Measurements from ENCODE around the gene CENPA.

CENPA gene

DNA sequence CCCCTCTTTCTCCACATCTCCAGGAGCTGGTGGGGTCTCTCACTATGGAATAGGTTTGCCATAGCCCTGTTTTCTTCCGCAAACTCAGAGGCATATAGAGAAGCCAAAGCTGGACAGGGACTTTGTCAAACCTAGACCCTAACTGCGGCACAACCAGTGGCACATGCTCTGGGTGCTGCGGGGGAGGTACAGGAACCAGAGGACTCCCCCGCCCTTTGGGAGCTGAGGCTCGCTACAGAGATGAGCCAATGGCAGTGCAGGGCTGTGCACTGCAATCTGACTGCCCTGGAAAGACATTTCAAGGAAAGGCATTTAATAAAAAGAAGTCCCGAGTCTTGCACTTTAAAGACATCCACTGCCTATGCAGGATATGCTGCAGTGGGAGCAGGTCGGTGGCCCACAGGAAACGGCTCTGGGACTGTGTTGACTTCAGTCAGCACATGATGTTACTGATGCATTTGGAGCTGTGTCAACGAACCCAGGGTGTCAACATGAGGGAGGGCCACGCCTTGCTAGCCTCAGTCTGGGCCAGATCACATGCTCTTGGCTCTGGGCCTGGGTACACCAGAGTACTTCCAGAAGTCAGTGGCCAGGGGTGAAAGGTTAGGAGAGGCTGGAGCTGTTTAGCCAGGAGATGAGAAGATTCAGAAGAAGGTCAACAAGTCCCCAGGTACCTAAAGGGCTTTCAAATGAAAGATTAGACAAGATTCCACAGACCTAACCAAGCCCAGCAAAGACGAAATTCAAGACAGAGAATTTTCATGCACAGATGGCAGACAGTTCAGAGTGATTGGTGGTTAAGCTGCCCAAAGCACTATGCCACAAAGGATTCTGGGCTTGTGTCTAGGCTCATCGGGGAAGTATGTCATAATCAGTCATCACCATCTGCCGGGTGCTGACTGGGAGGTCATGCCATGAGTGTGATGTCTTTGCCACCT, 13.5 kb upstream of the CENPA start:
- Histone ChIP-seq H3K9me3 (ENCODE audit: control insufficient read depth, low read length) (no peaks in the 10 kb centered on the region), H3K4me3 (ENCODE audit: extremely low read depth, insufficient read depth, low read length, poor library complexity, severe bottlenecking) (no peak overlapping the region), H3K27ac (ENCODE audit: low read depth, low read length, severe bottlenecking) (no peak overlapping the region), H3K4me1 (ENCODE audit: control insufficient read depth, insufficient read depth, low read length, poor library complexity, severe bottlenecking) (peaks cover 7% of the 10 kb centered on the region), H3K36me3 (ENCODE audit: control insufficient read depth, insufficient read depth, low read length) (peaks cover 52% of the 10 kb centered on the region)
- 92% methylated on average over 12 to 13 of the region's 13 CpGs for WGBS, 2 experiments (ENCODE audit: insufficient coverage in 2 of 2)

DNA sequence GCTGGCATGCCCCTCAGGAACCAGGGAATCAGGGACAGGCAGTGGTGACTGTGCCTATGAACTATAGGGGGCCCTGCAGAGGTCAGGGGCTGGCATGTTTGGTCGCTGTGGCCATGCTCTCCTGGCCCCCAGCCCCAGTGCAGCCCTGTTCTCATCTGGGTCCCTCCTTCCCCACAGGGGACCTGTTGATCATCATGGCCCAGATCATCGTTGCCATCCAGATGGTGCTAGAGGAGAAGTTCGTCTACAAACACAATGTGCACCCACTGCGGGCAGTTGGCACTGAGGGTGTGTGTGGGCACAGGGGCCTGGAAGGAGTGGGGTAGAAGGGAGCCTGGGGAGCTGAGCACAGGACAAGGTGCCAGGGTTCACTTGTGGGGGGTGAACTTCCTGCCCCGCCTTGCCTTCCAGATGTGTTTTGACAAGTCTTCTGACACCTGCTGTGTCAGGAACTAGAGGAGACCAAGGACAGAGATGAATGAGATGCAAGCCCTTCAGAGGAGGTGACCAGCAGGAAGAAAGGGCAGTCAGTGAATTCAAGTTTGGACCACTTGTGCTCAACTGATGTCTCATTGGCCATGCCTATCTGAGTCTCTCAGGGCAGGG, 9.6 kb upstream of the CENPA start:
- Histone ChIP-seq H3K9me3 (ENCODE audit: control insufficient read depth, low read length) (no peaks in the 10 kb centered on the region), H3K36me3 (ENCODE audit: control insufficient read depth, insufficient read depth, low read length) (peaks cover 78% of the 10 kb centered on the region), H3K4me1 (ENCODE audit: control insufficient read depth, insufficient read depth, low read length, poor library complexity, severe bottlenecking) (no peaks in the 10 kb centered on the region), H3K27ac (ENCODE audit: low read depth, low read length, severe bottlenecking) (no peak overlapping the region), H3K4me3 (ENCODE audit: extremely low read depth, insufficient read depth, low read length, poor library complexity, severe bottlenecking) (no peak overlapping the region)
- WGBS, 2 experiments (ENCODE audit: insufficient coverage in 2 of 2) = 71 to 91% methylated on average over 1 to 5 of the region's 5 CpGs

DNA sequence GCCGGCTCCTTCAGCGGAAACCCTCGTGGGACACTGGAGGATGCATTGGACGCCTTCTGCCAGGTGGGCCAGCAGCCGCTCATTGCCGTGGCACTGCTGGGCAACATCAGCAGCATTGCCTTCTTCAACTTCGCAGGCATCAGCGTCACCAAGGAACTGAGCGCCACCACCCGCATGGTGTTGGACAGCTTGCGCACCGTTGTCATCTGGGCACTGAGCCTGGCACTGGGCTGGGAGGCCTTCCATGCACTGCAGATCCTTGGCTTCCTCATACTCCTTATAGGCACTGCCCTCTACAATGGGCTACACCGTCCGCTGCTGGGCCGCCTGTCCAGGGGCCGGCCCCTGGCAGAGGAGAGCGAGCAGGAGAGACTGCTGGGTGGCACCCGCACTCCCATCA, 7.8 kb upstream of the CENPA start:
- 95 to 97% methylated on average over 15 to 18 of the region's 18 CpGs for WGBS, 2 experiments (ENCODE audit: insufficient coverage in 2 of 2)
- Histone ChIP-seq H3K27ac (ENCODE audit: low read depth, low read length, severe bottlenecking) (no peak overlapping the region), H3K36me3 (ENCODE audit: control insufficient read depth, insufficient read depth, low read length) (peaks cover 77% of the 10 kb centered on the region), H3K4me3 (ENCODE audit: extremely low read depth, insufficient read depth, low read length, poor library complexity, severe bottlenecking) (no peak overlapping the region), H3K4me1 (ENCODE audit: control insufficient read depth, insufficient read depth, low read length, poor library complexity, severe bottlenecking) (no peaks in the 10 kb centered on the region), H3K9me3 (ENCODE audit: control insufficient read depth, low read length) (no peaks in the 10 kb centered on the region)

DNA sequence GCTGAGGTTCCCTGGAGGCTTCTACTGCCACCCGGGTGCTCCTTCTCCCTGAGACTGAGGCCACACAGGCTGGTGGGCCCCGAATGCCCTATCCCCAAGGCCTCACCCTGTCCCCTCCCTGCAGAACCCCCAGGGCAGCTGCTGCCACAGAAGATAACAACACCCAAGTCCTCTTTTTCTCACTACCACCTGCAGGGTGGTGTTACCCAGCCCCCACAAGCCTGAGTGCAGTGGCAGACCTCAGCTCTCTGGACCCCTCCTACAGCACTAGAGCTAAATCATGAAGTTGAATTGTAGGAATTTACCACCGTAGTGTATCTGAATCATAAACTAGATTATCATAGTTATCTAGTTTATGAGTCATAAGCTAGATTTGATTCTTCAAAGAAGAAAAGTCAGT, 7.3 kb upstream of the CENPA start:
- WGBS, 2 experiments (ENCODE audit: insufficient coverage in 2 of 2) = 96 to 100% methylated on average over 1 to 2 of the region's 3 CpGs

DNA sequence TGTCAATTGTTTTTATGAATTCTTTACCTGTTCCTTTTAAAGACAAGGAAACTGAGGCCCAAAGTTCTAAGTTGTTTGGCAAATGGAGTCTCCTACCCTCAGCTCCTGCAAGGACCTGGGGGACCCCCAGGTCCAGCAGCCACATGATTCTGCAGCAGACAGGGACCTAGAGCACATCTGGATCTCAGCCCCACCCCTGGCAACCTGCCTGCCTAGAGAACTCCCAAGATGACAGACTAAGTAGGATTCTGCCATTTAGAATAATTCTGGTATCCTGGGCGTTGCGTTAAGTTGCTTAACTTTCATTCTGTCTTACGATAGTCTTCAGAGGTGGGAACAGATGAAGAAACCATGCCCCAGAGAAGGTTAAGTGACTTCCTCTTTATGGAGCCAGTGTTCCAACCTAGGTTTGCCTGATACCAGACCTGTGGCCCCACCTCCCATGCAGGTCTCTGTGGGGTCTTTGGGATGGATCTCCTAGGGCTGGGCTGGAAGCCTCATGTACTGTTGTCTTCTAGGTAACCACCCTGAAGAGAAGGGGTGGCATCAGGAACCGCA, 5.6 kb upstream of the CENPA start:
- WGBS, 2 experiments (ENCODE audit: insufficient coverage in 2 of 2) = 92 to 96% methylated on average over 4 of the region's 4 CpGs
- Histone ChIP-seq H3K9me3 (ENCODE audit: control insufficient read depth, low read length) (no peaks in the 10 kb centered on the region), H3K4me3 (ENCODE audit: extremely low read depth, insufficient read depth, low read length, poor library complexity, severe bottlenecking) (no peak overlapping the region), H3K4me1 (ENCODE audit: control insufficient read depth, insufficient read depth, low read length, poor library complexity, severe bottlenecking) (no peaks in the 10 kb centered on the region), H3K36me3 (ENCODE audit: control insufficient read depth, insufficient read depth, low read length) (peaks cover 61% of the 10 kb centered on the region), H3K27ac (ENCODE audit: low read depth, low read length, severe bottlenecking) (no peak overlapping the region)

More for the DNA sequence above, 7.3 kb upstream of the CENPA start:
- no peak overlapping the region for H3K4me3 ChIP-seq (ENCODE audit: extremely low read depth, insufficient read depth, low read length, poor library complexity, severe bottlenecking)
- no peaks in the 10 kb centered on the region for H3K9me3 ChIP-seq (ENCODE audit: control insufficient read depth, low read length)
- H3K36me3 ChIP-seq (ENCODE audit: control insufficient read depth, insufficient read depth, low read length) = peaks cover 76% of the 10 kb centered on the region
- H3K4me1 ChIP-seq (ENCODE audit: control insufficient read depth, insufficient read depth, low read length, poor library complexity, severe bottlenecking) = no peaks in the 10 kb centered on the region
- no peak overlapping the region for H3K27ac ChIP-seq (ENCODE audit: low read depth, low read length, severe bottlenecking)

DNA sequence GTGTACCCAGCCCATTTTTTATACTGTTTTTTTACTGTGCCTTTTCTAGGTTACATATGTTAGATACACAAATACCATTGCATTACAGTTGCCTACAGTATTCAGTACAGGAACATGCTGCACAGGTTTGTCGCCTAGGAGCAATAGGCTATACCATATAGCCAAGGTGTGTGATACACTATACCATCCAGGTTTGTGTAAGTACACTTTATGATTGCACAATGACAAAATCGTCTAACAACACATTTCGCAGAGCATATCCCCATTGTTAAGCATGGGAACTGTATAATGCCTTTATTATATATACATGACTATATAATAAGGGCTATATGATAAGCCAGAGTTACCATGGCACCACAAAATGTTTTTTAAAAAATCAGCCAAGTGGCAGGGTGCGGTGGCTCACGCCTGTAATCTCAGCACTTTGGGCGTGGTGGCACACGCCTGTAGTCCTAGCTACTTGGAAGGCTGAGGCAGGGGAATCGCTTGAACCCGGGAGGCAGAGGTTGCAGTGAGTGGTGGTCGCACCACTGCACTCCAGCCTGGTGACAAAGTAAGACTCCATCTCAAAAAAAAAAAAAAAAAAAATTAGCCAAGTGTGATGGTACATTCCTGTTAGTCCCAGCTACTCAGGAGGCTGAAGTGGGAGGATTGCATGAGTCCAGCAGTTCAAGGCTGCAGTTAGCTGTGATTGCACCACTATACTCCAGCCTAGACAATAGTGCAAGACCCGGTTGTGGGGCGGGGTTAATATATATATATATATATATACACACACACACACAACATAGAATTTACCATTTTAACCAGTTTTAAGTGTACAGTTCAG, 2.8 kb upstream of the CENPA start:
- no peak overlapping the region for H3K4me3 ChIP-seq (ENCODE audit: extremely low read depth, insufficient read depth, low read length, poor library complexity, severe bottlenecking)

DNA sequence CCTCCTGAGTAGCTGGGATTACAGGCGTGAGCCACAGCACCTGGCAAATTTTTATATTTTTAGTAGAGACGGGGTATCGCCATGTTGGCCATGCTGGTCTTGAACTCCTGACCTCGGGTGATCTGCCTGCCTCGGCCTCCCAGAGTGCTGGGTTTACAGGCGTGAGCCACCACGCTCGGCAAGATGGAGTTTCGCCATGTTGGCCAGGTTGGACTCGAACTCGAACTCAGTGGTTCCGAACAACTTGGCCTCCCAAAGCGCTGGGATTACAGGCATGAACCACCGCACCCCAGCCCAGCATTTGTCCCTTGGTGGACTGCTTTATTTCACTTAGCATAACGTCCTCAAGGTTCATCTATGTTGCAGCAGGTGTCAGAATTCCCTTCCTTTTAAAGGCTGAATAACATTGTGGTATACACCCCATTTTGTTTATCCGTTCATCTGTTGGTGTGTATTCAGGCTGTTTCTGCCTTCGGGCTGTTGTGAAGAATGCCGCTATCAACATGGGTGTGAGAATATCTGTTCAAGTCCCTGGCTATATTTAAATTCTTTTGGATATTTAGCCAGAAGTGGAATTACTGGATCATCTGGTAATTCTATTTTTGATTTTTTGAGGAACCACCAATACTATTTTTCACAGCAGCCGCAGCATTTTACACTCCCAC, 1.2 kb upstream of the CENPA start:
- Histone ChIP-seq H3K4me1 (ENCODE audit: control insufficient read depth, insufficient read depth, low read length, poor library complexity, severe bottlenecking) (no peaks in the 10 kb centered on the region), H3K4me3 (ENCODE audit: extremely low read depth, insufficient read depth, low read length, poor library complexity, severe bottlenecking) (no peak overlapping the region), H3K36me3 (ENCODE audit: control insufficient read depth, insufficient read depth, low read length) (peaks cover 42% of the 10 kb centered on the region), H3K9me3 (ENCODE audit: control insufficient read depth, low read length) (peaks cover 9% of the 10 kb centered on the region), H3K27ac (ENCODE audit: low read depth, low read length, severe bottlenecking) (peak overlapping the region; percentile 89)
- WGBS, 2 experiments (ENCODE audit: insufficient coverage in 2 of 2) = 97 to 98% methylated on average over 15 to 17 of the region's 19 CpGs

More for the DNA sequence above, 2.8 kb upstream of the CENPA start:
- no peaks in the 10 kb centered on the region for H3K4me1 ChIP-seq (ENCODE audit: control insufficient read depth, insufficient read depth, low read length, poor library complexity, severe bottlenecking)
- 90 to 92% methylated on average over 6 to 8 of the region's 12 CpGs for whole genome bisulfite sequencing, 2 experiments (ENCODE audit: insufficient coverage in 2 of 2)
- H3K9me3 ChIP-seq (ENCODE audit: control insufficient read depth, low read length) = no peaks in the 10 kb centered on the region
- peaks cover 39% of the 10 kb centered on the region for H3K36me3 ChIP-seq (ENCODE audit: control insufficient read depth, insufficient read depth, low read length)
- H3K27ac ChIP-seq (ENCODE audit: low read depth, low read length, severe bottlenecking) = no peak overlapping the region

DNA sequence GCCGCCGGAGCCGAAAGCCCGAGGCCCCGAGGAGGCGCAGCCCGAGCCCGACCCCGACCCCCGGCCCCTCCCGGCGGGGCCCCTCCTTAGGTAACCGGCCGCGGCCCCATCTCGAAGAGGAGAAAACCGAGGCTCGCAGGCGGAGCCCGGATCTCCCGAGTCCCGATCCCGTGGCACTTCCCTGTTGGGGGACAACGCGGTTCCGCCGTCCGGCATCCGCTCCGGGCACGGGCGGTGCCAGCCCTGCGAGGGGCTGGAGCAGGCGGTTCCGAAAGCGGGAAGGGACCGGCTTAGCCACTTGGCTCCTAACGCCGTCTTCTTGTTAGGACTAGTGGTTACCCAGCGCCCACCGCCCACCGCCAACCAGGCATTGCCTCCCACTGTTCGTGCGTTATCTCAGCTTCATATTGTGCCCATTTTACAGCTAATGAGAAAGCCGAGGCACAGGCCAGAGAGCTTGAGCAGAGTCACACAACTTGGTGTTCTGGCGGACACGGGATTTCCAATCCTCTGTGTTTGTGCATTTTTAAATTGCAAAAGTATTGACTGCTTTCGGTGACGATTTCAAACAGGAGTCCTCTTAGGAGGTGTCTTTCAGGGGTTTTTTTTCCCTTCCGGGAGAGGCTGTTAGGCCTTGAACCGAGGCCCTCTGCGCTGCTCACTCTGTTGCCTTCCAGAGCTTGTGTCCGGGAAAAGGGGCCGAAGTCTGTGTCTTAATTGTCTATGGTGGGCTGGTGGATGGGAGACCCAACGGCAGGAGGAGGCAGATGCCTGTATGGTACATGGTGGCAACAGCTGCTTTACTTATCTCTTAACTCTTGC, 562 bp downstream of the CENPA start:
- Histone ChIP-seq H3K4me3 (ENCODE audit: extremely low read depth, insufficient read depth, low read length, poor library complexity, severe bottlenecking) (peak overlapping the region; percentile 88), H3K9me3 (ENCODE audit: control insufficient read depth, low read length) (peaks cover 17% of the 10 kb centered on the region), H3K36me3 (ENCODE audit: control insufficient read depth, insufficient read depth, low read length) (peaks cover 38% of the 10 kb centered on the region), H3K4me1 (ENCODE audit: control insufficient read depth, insufficient read depth, low read length, poor library complexity, severe bottlenecking) (no peaks in the 10 kb centered on the region), H3K27ac (ENCODE audit: low read depth, low read length, severe bottlenecking) (peak overlapping the region; percentile 43)
- 9 to 10% methylated on average over 40 to 42 of the region's 55 CpGs for WGBS, 2 experiments (ENCODE audit: insufficient coverage in 2 of 2)

DNA sequence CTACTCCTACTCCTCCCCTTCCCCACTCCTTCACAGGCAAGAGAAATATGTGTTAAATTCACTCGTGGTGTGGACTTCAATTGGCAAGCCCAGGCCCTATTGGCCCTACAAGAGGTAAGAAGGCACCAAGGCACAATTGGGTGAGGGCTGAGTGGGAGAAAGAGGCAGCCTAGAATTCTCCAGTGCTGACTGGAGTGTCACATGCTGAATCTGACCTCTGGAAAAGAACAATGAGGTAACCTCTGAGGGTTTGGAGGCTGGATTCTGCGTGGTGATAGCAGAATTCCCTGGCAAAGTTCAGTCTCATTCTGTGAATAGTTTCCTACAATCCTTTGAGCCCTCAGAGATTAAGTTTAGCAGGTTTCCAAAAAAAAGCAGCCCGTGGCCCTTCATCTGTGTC, 6.9 kb downstream of the CENPA start:
- Histone ChIP-seq H3K36me3 (ENCODE audit: control insufficient read depth, insufficient read depth, low read length) (peaks cover 85% of the 10 kb centered on the region), H3K4me1 (ENCODE audit: control insufficient read depth, insufficient read depth, low read length, poor library complexity, severe bottlenecking) (no peaks in the 10 kb centered on the region), H3K4me3 (ENCODE audit: extremely low read depth, insufficient read depth, low read length, poor library complexity, severe bottlenecking) (no peak overlapping the region), H3K27ac (ENCODE audit: low read depth, low read length, severe bottlenecking) (no peak overlapping the region), H3K9me3 (ENCODE audit: control insufficient read depth, low read length) (peaks cover 17% of the 10 kb centered on the region)
- WGBS, 2 experiments (ENCODE audit: insufficient coverage in 2 of 2) = 67% methylated on average over 3 of the region's 3 CpGs
